Suprapubic skin (tissue), 3 donors: ENCODE data around the gene PGBD5.

Experiments
- CTCF ChIP-seq, 2 donors: fragments of 200-600 bp in 1 of 2; fragments of 450-650 bp in 1 of 2; sonication (generic) in 1 of 2; IDR thresholded peaks; one replicate each; pipeline ENCODE4 v1.5.1; 2016 to 2019; ENCODE audit warnings: antibody characterized with exemption in 2 of 2, mild to moderate bottlenecking in 1 of 2, moderate library complexity in 1 of 2
- EP300 ChIP-seq: sonication (generic); formaldehyde crosslinking; IDR thresholded peaks from one replicate; pipeline ENCODE4 v1.6.1; 2017; ENCODE audit warnings: antibody characterized with exemption
- POLR2A ChIP-seq, 2 donors: fragments of 450-650 bp; IDR thresholded peaks; one replicate each; pipeline ENCODE4 v1.6.1; 2017; ENCODE audit warnings: antibody characterized with exemption in 2 of 2, mild to moderate bottlenecking in 2 of 2, moderate library complexity in 2 of 2

GRCh38 chr1:230392920-230393521 is 33.1 kb downstream of the PGBD5 start:
- TF ChIP-seq EP300 (no peak), POLR2A (IDR thresholded peaks at IDR 0.05) (no peak), CTCF (IDR thresholded peaks at IDR 0.05) (no peak)
